Mesothelial cell of epicardium (in vitro differentiated cells): ENCODE results near the gene CUL4A. TPM values are rescaled to one million over a fixed set of nuclear protein-coding genes. Genes with fewer than 3 reads are reported as not detected.
"Not testable (repeated sequence)": the region's sequence is repeated elsewhere in the genome, so short reads cannot be mapped to it uniquely, and the experiment has no call there.

Experiments used
- DNase-seq, 2 experiments: peaks; one replicate each; pipeline ENCODE4 v3.0.0; 2021; ENCODE audit warnings: low spot score in 2 of 2; ENCODE audit not compliant: unreplicated experiment in 2 of 2
- H3K27ac Mint-ChIP-seq: 2 replicates; pipeline ENCODE4 v1.8.0; 2021; ENCODE audit warnings: mixed read lengths
- H3K27me3 Mint-ChIP-seq: 2 replicates; pipeline ENCODE4 v1.8.0; 2021; ENCODE audit warnings: low read depth, mixed read lengths
- H3K36me3 Mint-ChIP-seq: 2 replicates; pipeline ENCODE4 v1.8.0; 2021; ENCODE audit warnings: mixed read lengths
- H3K4me1 Mint-ChIP-seq: 2 replicates; pipeline ENCODE4 v1.8.0; 2021; ENCODE audit warnings: mixed read lengths
- H3K4me3 Mint-ChIP-seq: 2 replicates; pipeline ENCODE4 v1.8.0; 2021; ENCODE audit warnings: mild to moderate bottlenecking, moderate library complexity, mixed read lengths
- H3K9me3 Mint-ChIP-seq: 2 replicates; pipeline ENCODE4 v1.8.0; 2021; ENCODE audit warnings: mixed read lengths
- total RNA-seq: library from RNA; stranded (reverse); gene quantifications from 3 replicates; pipeline ENCODE4 v1.2.1, GENCODE V29; 2021
- TF ChIP-seq, protein P1 (sequence below): fragments of 200-600 bp; sonication (generic); IDR thresholded peaks from one replicate; pipeline ENCODE4 v1.5.0; 2021; ENCODE audit warnings: antibody characterized with exemption; ENCODE audit not compliant: unreplicated experiment

CUL4A gene
- total RNA-seq, 1 donor from 2014 or later = 79.8 TPM

GRCh38 chr13:113302986-113303385, 93.6 kb downstream of the CUL4A start:
- Mint-ChIP-seq H3K27me3 (no peaks in the 10 kb centered on the region), H3K4me3 (no peak overlapping the region), H3K9me3 (no peaks in the 10 kb centered on the region), H3K27ac (no peak overlapping the region), H3K4me1 (peaks cover 9% of the 10 kb centered on the region), H3K36me3 (peaks cover 2% of the 10 kb centered on the region)
- TF ChIP-seq, protein P1, sequence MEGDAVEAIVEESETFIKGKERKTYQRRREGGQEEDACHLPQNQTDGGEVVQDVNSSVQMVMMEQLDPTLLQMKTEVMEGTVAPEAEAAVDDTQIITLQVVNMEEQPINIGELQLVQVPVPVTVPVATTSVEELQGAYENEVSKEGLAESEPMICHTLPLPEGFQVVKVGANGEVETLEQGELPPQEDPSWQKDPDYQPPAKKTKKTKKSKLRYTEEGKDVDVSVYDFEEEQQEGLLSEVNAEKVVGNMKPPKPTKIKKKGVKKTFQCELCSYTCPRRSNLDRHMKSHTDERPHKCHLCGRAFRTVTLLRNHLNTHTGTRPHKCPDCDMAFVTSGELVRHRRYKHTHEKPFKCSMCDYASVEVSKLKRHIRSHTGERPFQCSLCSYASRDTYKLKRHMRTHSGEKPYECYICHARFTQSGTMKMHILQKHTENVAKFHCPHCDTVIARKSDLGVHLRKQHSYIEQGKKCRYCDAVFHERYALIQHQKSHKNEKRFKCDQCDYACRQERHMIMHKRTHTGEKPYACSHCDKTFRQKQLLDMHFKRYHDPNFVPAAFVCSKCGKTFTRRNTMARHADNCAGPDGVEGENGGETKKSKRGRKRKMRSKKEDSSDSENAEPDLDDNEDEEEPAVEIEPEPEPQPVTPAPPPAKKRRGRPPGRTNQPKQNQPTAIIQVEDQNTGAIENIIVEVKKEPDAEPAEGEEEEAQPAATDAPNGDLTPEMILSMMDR = no peak
- no peak for DNase-seq

GRCh38 chr13:113304121-113304520, 94.7 kb downstream of the CUL4A start:
- Mint-ChIP-seq H3K4me1 (no peaks in the 10 kb centered on the region), H3K27ac (no peak overlapping the region), H3K4me3 (no peak overlapping the region), H3K36me3 (peaks cover 2% of the 10 kb centered on the region), H3K27me3 (no peaks in the 10 kb centered on the region), H3K9me3 (no peaks in the 10 kb centered on the region)
- no peak for DNase-seq
- TF ChIP-seq, protein P1 = no peak

DNA sequence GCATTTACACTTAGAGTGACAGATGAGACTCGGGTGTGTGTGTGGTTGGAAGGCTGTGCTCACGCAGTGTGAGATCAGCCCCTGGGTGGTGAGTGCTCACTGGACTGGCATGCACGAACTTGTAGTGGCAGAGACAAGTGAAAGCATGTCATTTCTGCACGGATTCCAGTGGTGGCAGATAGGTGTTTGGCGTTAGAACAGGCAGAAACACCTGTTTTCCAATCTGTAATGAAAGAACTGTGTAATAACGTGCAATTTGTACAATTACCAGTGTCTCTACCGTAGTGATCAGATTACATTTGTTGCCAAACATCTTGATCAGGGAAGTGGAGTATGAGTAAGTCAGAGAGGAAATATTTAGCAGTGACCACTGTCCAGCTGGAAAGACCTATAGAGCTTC, 95.8 kb downstream of the CUL4A start:
- Mint-ChIP-seq H3K36me3 (peaks cover 6% of the 10 kb centered on the region), H3K27me3 (no peaks in the 10 kb centered on the region), H3K27ac (no peak overlapping the region), H3K9me3 (no peaks in the 10 kb centered on the region), H3K4me1 (no peaks in the 10 kb centered on the region), H3K4me3 (no peak overlapping the region)
- TF ChIP-seq, protein P1 = no peak
- no peak for DNase-seq

DNA sequence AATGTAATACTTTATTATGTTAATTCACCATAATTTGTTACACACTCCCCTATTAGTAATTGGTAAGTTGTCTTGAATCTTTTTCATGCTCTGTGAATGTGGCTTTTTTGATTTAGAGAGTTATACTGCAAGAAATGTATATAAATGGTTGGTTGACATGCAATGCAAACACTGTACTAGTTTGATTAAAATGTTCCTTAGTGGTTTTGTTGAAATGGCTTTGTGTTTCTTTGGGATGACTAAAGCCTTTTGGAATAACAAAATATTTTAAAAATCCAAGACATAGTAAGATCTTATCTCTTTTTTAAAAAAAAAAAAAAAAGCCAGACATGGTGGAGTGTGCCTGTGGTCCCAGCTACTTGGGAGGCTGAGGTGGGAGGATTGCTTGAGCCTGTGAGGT, 98.1 kb downstream of the CUL4A start:
- no peak overlapping the region for H3K27ac Mint-ChIP-seq
- H3K9me3 Mint-ChIP-seq = no peaks in the 10 kb centered on the region
- no peak overlapping the region for H3K4me3 Mint-ChIP-seq

GRCh38 chr13:113309473-113309872, 100.1 kb downstream of the CUL4A start:
- DNase-seq = no peak
- H3K36me3 Mint-ChIP-seq = peaks cover 18% of the 10 kb centered on the region
- no peak overlapping the region for H3K27ac Mint-ChIP-seq
- no peak overlapping the region for H3K4me3 Mint-ChIP-seq
- no peaks in the 10 kb centered on the region for H3K4me1 Mint-ChIP-seq
- H3K9me3 Mint-ChIP-seq = no peaks in the 10 kb centered on the region
- H3K27me3 Mint-ChIP-seq = no peaks in the 10 kb centered on the region
- TF ChIP-seq, protein P1 = no peak

More for the DNA sequence above, 98.1 kb downstream of the CUL4A start:
- TF ChIP-seq, protein P1 = no peak
- DNase-seq = no peak
- H3K27me3 Mint-ChIP-seq = no peaks in the 10 kb centered on the region
- H3K36me3 Mint-ChIP-seq = peaks cover 18% of the 10 kb centered on the region
- no peaks in the 10 kb centered on the region for H3K4me1 Mint-ChIP-seq

DNA sequence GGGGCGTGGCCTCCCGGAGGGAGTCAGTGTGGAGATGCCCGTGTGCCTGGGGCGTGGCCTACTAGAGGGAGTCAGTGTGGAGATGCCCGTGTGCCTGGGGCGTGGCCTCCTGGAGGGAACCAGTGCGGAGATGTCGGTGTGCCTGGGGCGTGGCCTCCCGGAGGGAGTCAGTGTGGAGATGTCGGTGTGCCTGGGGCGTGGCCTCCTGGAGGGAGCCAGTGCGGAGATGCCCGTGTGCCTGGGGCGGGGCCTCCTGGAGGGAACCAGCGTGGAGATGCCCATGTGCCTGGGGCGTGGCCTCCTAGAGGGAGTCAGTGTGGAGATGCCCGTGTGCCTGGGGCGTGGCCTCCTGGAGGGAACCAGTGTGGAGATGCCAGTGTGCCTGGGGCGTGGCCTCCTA, 104.7 kb downstream of the CUL4A start:
- not testable (repeated sequence) for H3K4me3 Mint-ChIP-seq, H3K27me3 Mint-ChIP-seq, H3K9me3 Mint-ChIP-seq, H3K27ac Mint-ChIP-seq, DNase-seq, H3K4me1 Mint-ChIP-seq
- H3K36me3 Mint-ChIP-seq = peaks cover 17% of the 10 kb centered on the region

DNA sequence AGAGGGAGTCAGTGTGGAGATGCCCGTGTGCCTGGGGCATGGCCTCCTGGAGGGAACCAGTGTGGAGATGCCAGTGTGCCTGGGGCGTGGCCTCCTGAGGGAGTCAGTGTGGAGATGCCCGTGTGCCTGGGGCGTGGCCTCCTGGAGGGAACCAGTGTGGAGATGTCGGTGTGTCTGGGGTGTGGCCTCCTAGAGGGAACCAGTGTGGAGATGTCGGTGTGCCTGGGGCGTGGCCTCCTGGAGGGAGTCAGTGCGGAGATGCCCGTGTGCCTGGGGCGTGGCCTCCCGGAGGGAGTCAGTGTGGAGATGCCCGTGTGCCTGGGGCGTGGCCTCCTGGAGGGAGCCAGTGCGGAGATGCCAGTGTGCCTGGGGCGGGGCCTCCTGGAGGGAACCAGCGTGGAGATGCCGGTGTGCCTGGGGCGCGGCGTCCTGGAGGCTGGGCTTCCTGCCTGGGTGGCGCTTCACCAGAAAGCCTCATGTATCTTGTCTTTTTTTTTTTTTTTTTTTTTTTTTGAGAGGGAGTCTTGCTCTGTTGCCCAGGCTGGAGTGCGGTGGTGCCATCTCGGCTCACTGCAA, 105.6 kb downstream of the CUL4A start:
- H3K27ac Mint-ChIP-seq, H3K4me3 Mint-ChIP-seq, DNase-seq, H3K4me1 Mint-ChIP-seq, H3K9me3 Mint-ChIP-seq, H3K27me3 Mint-ChIP-seq: not testable (repeated sequence)
- H3K36me3 Mint-ChIP-seq = peaks cover 14% of the 10 kb centered on the region
